Fibroblast of skin of right biceps (primary cell): ENCODE results near the gene CDSN.
"Not testable (repeated sequence)": the region's sequence is repeated elsewhere in the genome, so short reads cannot be mapped to it uniquely, and the experiment has no call there.

ENCODE experiments used
- DNase-seq: peaks from one replicate; pipeline ENCODE4 v3.0.0-alpha.2; 2013

CDSN gene

DNA sequence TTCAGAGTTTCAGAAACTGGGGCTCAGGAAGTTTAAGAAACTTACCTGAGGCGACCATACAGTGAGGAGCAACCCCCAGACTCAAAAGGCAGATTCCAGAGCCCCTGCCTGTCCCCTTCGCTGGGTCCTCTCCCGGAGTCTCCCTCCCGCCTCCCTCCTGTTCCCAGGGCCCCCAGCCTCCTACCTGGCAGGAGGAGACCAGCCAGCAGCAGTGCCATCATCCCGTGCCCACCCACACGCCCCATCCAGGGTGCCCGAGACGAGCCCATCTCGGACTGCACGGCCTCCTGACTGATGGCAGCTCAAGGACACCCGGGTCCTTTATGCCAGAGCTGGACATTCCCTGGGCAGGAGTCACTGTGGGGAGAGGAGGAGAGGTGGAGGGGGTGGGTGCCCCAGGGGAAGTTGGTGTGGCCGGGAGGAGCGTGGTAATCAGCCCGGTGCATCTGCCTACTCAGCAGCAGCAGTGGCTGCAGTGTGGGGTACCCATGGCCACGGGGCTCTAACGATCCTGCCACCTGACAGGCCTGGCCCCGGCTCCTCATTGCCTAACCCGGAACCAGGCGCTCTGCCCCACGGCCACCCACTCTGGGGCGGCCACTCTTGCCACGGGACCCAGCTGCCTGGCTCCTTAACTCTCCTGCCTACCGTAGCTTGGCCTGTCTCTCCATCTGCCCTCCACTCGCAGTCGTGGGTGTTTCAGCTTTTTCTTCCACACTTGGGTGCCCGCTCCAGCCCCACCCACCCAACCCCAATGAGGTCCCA lies at the start of gene CDSN:
Gene CDSN, minus strand, starts transcription at position 296 of the 765 bp plus-strand sequence. Its CDS starts 27 bp downstream, at position 269.
- DNase-seq, result no peak

DNA sequence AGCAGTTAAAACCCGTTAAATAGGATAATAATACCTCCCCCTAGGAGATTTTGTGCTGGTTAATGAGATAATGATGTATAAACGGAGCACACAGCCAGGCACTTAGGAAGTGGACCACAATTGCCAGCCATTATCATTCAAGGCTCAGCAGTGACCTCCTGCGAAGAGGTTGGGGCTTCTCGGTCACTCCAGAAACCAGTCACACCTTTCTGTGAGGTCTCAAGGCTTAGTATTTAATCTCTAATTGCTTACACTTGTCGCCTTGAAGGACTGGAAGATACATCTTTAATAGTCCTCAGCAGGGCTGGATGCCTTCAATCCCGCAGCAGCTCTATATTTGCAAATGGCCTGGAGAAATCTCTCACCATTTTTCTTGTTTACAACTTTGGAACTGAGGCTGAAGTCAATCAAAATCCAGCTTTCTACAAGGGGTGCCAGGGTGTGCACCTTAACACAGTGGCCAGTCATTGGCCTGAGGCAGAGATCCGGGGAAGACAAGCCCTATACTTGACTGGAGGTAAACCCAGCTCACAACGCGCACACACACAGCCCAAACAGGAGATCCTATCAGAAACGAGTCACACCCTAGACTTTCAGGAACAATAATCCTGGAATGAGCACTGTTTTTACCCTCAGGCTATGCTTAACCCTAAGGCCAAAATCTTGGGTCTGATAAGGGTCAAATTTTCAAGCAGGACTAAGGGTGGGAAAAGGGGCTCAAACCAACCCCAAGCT lies 49.0 kb upstream of the CDSN start:
- DNase-seq, result no peak

- no peak for DNase-seq
Observed at GRCh38 chr6:31168606-31169005, 48.4 kb upstream of the CDSN start.

GRCh38 chr6:31165986-31166385 lies 45.7 kb upstream of the CDSN start:
- DNase-seq, result no peak

DNA sequence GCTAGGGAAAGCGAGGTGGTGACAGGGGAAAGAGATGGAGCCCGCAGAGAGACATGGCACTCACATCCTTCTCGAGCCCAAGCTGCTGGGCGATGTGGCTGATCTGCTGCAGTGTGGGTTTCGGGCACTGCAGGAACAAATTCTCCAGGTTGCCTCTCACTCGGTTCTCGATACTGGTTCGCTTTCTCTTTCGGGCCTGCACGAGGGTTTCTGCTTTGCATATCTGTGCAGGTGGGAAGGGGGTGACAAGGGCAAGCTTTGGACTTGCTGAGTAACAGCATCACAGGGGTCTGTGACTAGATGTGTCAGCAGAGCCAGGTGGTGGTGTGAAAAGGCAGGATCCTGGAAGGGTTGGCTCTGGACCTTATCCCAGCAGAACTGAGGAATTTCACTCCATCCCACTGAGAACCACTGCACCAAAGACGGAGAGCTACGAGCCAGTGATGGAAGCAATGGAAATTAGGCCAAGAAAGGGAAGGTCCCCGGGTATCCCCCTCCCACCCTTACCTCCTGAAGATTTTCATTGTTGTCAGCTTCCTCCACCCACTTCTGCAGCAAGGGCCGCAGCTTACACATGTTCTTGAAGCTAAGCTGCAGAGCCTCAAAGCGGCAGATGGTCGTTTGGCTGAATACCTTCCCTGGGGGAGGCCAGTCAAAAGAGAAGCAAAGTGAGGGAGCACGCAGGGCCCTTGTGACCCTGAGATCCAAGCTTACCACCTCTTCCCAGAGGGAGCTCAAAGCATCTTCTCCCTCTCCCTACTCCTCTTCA lies 45.0 kb upstream of the CDSN start:
- DNase-seq, result not testable (repeated sequence)

- DNase-seq, result not testable (repeated sequence)
Observed at GRCh38 chr6:31164475-31165063, 44.3 kb upstream of the CDSN start.

GRCh38 chr6:31163922-31164321 lies 43.7 kb upstream of the CDSN start:
- DNase-seq, result no peak

- no peak for DNase-seq
Observed at GRCh38 chr6:31162463-31163165, 42.4 kb upstream of the CDSN start.

DNA sequence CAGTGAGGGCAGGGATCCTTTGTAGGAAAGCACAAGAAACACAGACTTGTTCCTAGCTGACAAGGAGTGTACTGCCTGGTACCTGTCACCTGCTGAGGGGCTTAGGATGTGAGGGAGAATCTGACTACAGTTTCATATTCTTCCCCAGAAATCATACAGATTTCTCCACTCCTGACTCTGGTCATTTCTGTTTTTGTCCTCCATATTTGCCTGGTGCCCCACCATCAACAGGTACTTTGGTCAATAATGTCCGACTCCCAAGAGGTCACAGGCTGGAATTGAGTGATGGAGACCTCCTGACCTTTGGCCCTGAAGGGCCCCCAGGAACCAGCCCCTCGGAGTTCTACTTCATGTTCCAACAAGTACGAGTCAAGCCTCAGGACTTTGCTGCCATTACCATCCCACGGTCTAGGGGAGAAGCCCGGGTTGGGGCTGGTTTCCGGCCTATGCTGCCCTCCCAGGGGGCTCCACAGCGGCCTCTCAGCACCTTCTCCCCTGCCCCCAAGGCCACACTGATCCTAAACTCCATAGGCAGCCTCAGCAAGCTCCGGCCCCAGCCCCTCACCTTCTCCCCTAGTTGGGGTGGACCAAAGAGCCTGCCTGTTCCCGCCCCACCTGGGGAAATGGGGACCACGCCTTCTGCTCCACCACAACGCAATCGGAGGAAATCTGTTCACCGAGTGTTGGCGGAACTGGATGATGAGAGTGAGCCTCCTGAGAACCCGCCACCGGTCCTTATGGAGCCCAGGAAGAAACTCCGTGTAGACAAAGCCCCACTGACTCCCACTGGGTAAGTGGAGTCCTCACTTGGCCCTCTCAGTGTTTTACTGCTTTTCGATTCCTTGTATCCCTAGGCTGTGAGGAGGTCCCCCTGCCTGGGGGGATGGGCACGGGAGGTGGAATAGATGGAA lies 41.2 kb upstream of the CDSN start:
- no peak for DNase-seq

DNA sequence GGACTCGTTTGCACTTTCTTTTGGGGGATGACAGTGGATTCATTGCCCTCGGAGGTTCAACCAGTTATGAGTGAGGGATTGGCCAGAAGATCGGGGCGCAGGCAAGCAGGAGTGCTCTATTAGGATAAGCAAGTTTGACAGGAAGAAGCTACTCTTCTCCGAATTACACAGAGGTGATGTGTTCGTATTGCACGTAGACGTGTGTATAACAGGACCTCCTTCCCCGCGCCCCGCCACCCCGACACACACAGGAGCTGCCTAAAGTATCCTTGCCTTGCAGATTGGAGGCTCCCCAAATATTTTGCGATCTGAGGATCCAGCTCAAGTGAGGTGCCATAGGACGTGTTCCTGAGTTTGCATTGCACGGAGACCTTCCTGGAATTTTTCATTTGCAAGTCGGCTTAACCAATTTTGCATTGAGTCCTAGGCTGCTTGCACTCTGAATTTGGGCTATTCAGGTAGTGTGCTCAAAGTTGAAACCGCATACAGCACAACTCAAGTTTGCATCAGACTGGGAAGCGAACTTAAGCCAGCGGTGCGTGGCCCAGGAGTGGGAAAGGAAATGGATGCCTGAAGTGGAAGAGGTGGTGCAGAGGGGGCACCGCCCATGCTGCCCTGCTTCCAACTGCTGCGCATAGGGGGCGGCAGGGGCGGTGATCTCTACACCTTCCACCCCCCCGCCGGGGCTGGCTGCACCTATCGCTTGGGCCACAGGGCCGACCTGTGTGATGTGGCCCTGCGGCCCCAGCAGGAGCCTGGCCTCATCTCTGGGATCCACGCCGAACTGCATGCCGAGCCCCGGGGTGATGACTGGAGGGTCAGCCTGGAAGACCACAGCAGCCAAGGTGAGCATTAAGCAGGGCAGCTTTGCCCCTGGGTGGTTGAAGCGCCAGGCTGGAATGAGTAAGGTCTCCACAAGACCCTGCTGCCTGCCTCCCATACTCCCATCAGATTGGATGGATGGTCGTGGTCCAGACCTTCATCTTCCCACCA lies 38.9 kb upstream of the CDSN start:
- DNase-seq, result peak; percentile 18

- peak; percentile 99 for DNase-seq
Observed at GRCh38 chr6:31158140-31158862, 38.1 kb upstream of the CDSN start, which contains the start of gene TCF19. TCF19 (plus strand) TSS chr6:31158589; CDS start chr6:31159470, 881 bp downstream.

DNA sequence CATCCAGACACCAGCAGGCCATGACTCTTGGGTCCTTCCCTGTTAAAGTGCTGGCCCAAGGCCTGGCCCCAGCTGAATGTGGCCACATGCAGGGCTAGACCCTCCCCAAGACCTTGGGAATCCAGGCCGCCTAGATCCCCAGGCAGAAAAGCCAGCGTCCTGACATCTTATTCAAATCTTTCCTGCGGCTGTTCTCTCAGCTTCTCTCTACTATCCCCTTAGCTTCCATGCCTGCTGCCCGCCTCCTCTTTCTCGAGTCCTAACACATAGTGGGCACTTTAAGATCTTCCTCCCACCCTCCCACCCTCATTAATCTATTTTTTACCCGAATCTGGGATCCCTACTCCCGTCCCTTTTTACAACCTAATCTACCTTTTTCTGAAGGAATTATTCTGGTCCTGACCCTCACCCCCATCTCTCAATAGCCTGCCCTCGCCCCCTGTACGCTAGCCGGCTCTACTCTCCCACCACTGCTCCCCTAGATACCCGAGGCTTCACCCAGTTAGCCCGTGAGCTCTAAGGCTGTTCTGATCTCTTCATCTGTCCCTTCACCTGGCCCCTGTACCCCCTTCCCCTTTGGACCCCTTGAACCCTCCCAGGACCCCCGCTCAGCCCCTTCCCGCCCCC lies 37.4 kb upstream of the CDSN start, which contains the start of gene CCHCR1:
Gene CCHCR1, minus strand, starts transcription at position 290 of the 627 bp plus-strand sequence. Its CDS starts 202 bp downstream, at position 88.
- DNase-seq, result no peak

- no peak for DNase-seq
Observed at GRCh38 chr6:31156641-31157040, 36.4 kb upstream of the CDSN start.

GRCh38 chr6:31154436-31154835 lies 34.2 kb upstream of the CDSN start:
- DNase-seq, result no peak

DNA sequence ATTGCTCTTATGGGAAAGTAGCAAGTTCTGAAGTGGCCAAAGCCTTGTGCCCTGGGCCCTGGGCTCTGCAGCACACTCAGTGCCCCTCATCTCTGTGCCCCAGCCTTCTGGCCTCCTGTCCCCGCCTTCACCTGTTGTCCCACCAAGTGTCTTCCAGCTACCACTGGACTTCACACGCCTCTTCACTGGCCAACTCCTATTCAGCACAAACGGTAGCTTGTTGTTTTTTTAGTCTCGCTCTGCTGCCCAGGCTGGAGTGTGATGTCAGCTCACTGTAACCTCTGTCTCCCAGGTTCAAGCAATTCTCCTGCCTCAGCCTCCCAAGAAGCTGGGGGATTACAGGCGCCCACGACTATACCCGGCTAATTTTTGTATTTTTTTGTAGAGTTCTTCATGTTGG lies 32.5 kb upstream of the CDSN start:
- DNase-seq, result no peak

DNA sequence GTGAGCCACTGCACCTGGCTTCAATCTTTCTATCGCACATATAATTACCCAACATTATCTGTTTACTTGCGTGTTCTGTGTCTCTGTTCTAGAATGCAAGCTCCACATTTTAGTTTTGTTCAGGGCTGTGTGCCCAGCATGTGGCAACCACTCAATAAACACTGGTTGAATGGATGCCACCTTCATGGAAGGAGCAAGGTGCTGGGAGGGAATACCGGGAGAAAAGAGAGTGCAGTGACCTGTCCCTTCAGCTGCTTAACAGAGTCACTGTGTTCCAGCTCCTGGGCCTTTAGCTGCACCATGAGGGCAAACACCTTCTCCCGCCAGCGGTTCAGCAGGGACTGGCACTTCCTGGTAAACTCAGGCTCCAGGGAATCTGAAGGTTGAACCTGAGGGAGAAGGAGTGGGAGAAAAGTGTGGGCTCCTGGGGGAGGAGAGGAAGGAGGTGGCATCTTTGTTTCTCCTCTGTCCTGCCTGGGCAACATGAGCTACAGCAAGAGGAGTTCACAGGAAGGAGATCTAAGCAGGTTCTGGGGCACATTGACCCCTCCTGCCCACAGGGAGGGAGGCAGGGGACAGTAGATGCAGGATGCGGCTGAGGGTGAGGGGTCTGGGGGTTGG lies 29.7 kb upstream of the CDSN start:
- DNase-seq, result no peak

DNA sequence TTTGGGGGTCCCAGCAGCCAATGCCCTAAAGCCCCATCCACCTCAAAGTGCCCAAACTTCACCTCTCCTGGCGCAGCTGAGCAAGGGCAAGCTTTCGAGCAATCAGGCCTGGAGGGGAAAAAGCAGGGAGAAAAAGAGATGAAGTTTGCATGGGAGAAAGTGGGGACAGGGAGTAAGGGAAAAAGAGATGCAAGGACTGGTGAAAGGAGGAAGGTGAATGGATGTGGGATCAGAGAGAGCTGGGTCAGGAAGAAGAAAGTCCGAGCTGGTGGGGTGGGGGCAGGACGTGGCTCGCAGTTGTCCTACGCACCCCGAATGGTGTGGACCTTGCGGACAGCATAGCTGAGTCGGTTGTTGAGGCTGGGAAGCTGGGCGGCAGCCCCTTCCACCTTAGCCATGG lies 25.1 kb upstream of the CDSN start:
- DNase-seq, result no peak

- DNase-seq, result no peak
Observed at GRCh38 chr6:31144970-31145340, 24.7 kb upstream of the CDSN start.
